ENCODE data around the gene WNT2B.
A peak's percentile ranks its signal among the peaks of the same experiment; 100 is the strongest.

The WNT2B gene

DNA sequence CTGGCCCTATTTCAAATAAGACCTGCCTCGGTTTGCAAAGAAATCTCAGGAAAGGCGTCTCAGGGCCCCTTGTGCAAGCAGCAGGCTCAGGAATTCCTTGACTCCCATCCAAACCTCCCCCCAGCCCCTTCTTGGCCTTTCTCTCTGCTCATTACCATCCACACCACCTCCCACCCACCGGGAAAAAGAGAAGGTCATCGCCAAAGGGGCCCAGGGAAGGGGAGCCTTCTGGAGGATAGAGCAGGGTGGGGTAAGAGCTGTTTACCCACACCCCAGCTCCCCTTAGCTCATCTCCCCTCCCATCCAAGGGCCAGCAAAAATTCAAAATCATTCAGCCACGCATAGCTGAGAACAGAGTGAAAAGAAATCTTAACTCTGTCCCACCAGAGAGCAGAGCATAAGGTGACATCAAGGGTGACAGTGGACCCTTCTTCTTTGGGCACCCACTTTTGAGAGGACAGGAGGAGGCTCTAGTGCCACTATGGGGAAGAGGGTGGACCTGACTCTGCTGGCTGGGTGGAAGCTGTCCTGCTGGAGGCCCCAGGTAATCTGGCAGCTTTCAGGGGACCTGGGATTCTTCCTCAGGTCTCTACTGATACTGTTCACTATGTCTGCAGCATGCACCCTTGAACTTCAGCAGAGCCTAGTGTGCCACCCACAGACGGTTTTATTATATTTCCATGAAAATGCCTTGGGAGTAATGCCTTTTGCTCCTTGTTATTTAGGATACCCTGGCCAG, 3.9 kb upstream of the WNT2B start:
- DNase-seq = no peak

DNA sequence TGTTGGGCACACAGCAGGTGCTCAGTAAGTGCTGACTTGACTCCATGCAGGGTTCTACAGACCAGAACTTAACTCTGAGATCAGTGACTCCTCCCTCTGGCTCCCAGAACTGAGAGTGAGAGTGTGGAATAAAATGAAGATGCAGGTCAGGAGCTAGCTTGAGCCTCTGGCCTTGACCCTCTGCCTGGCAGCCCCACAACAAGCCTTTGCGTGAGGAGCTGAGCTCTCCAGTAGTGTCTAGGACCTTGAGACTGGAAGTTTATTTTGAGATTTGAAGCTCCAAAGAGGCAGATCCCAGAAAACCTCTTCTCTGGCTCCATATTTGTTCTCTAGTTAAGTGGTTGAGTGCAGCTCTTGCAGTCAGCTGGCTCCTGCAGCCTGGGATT, 3.4 kb upstream of the WNT2B start:
- no peak for DNase-seq

DNA sequence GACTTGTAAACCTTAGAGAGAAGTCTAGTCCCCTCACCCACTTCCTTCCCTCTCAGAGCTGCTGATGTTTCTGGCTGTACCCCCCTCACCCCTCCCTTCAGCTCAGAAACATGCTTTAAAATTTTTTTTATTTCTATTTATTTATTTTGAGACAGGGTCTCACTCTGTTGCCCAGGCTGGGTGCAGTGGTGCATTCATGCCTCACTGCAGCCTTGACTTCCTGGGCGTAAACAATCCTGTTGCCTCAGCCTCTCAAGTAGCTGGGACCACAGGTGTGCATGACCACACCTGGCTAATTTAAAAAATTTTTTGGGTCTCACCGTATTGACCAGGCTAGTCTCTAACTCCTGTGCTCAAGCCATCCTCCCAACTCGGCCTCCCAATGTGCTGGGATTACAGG, 2.9 kb upstream of the WNT2B start:
- DNase-seq = no peak

DNA sequence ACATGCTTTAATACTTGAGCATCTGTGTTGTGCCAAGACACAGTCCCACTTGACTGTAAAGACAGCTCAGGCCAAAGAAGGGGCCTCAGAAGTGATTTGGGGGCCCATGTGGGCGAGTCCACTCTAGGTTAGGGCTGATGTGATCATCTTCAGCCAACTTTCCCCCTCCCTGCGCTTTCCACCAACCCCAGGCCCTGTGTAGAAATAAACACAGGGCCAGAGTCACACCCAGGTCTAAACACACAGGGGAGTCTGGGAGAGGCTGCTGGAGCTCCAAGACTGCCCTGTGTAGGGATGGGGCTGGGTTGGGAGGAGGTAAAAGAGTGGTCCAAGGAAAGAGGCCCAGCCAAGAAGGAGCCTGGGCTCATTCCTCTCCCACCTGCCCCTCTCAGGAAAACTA, 2.5 kb upstream of the WNT2B start:
- no peak for DNase-seq

DNA sequence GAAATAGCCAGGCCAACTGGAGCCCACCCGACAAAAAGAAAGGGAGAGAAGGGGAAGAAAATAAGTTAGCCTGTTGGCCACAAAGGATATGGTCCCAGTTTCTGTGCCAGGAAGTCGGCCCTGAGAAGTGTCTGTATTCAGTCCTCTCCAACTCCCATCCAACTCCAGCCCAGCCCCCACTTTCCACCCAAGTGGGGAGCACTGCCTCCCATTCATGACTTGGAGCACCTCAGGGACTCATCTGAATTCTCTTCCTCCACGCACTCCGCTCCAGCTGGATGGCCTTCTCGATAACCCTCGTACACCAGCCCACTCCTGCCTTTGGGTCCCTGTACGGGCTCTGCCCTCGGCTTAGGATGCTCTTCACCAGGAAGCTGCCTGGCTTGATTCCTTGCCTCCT, 2.0 kb upstream of the WNT2B start:
- DNase-seq = no peak

DNA sequence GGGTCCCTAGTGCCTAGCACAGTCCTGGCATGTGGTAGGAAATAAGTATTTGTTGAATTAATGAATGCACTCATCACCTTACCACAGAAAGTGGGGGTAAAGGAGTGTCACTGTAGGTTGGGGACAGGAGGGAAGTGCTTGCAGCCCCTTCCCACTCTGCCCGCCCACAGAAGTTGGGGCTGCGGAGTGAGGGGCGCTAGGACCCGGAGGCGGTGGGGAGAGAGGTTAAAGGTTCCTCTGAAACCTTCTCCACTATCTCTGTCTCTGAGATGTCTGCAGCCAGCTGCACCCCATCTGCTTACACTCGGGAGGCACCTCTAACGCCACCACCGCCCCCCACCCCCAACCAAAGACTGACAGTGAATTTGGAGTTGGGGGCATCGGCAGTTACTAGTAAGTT, 1.4 kb upstream of the WNT2B start:
- no peak for DNase-seq

DNA sequence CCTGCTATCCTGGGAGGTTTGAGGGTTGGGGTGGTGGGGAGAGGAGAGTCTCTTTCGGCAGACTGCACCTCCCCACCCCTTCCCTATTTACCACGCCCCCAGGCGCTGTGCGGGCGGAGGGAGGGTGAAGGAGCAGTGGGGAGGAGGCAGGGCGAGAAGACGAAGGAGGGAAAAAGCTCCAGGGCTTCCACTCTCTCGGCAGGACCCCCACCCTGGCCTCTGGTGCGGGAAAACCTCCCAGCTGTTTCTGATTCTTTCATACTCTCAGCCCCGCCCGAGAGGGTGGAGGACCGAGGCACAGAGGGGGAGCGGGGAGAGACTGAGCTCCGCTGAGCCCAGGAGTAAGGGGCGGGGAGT, 866 bp upstream of the WNT2B start:
- DNase-seq = peak in 3 of 56 donors; percentile 3 to 16 (median 15)

DNA sequence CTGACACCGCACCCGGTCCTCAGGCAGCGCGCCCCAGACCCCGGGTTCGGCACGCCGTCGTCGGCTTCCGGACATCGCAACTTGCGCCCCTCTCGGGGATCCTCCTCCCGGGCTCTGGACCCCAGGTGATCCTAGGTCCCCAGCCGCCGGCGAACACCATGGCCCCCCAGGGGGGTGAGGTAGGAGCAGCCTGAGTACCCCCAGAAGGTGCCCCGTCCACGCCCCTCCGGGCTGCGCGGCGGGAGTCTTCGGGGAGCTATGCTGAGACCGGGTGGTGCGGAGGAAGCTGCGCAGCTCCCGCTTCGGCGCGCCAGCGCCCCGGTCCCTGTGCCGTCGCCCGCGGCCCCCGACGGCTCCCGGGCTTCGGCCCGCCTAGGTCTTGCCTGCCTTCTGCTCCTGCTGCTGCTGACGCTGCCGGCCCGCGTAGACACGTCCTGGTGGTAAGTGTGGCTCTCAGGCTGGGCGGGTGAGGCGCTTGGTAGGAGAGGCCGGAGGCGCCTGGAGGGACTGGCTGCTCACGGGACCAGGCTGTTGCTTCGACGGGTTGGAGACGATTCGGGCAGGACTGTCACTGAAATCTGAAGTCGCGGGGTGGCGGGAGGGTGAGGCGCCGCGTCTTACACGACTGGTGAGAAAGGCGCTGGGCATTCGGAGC, 367 bp downstream of the WNT2B start:
- no peak for DNase-seq

DNA sequence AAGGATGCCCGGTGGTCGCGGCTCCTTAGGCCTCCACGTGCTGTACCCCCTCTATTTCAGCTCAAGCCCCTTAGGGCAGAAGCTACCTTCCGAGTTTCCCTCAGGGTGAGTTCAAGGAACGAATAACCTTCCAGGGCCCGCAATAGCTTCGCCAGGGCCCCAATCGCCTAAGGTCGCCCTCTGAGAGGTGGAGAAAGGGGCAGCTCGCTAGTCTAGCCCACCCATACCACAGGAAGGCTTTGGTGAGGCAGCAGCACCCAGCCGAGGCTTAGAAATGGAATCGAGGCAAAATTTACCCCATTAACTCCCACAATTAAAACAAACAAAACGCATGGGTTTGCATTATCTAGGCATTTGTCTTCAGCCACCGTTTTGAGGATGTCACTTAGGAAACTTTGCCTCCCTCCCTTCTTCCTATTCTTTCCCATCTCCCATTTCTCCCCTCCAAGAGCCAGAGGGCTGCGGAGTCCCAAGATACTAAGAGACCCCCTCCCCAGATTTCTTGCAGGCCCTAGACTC, 954 bp downstream of the WNT2B start:
- DNase-seq = no peak

DNA sequence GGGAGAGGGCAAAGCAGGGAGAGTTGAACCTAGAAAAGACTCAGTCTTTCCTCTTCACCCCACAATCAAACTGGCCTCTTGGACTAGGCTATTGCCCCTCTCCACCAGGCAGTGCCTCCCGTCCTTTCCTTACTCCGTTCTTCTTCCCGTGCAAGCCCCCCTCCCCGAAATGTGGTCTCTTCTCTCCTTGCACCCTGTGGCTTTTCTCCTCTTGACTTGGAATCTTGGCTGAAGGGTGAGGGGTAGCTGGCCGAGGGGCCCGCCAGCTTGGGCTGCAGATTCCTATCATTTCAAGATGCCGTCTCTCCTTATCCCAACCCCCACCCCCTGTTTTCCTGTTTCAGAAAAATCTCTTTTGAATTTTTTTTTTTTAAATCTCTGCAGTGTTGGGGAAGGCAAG, 1.6 kb downstream of the WNT2B start:
- DNase-seq = no peak

DNA sequence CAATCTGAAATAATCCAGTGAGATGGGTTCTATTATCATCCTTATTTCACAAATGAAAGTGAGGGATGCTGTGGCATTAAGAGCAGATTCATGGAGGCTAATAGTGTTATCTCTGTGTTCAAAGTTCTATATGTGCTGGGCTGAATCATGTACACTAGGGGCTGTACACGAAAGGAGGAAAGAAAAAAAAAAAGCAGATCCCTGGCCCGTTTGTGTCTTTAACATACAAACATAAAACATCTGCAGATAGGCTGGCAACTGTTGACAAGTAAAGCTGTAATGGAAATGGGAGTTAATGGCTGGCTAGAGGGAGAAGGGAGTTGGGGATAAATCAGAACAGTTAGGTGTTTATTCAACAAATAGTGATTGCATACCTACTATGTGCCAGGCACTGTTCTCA, 3.1 kb downstream of the WNT2B start:
- DNase-seq = no peak

DNA sequence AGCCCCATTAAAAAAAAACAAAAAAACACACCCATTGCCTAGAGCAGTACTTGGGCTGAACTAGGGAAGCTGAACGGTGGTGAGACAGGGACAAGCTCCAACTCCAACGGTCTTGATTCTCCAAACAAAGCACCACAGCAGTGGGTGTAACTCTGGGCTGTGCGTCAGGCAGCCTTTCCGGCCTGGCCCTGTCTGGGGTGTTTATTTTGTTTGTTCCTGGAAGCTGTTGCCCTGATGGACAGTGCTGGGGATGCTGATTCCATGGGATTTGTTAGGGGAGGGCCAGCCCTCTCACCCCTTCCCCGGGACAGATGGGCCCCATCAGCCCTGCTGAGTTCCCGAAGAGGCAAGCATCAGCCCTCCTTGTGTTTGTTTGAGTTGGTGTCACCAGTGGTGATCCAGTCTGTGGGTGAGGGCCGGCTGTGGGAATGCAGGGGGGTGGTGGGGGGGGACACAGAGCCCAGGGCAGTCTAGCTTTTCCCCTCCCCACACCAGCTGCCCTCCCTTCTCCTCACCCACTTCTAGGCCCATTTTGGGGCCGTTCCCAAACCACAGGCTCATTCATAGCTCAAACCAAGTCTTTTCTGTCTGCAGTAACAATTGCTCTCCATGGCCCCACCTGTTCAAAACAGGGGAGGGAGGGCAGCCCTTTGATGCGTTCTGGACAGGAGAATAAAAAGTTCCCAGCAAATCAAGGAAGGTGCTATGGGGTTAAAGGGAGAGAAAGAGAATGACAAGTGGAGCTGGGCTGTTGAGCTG, 4.5 kb downstream of the WNT2B start:
- DNase-seq = no peak

DNA sequence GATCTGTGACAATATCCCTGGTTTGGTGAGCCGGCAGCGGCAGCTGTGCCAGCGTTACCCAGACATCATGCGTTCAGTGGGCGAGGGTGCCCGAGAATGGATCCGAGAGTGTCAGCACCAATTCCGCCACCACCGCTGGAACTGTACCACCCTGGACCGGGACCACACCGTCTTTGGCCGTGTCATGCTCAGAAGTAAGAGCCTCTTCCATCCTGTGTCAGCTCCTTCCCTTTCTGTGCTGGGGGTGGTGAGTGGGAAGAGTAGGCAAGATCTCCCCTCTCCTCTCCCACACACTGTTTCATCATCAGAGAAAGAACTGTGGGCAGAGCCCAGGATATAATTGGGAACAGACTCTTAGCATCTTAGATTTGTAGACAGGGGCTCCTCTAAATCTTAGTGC, 6.1 kb downstream of the WNT2B start:
- peak in 9 of 56 donors; percentile 10 to 42 (median 23) for DNase-seq

DNA sequence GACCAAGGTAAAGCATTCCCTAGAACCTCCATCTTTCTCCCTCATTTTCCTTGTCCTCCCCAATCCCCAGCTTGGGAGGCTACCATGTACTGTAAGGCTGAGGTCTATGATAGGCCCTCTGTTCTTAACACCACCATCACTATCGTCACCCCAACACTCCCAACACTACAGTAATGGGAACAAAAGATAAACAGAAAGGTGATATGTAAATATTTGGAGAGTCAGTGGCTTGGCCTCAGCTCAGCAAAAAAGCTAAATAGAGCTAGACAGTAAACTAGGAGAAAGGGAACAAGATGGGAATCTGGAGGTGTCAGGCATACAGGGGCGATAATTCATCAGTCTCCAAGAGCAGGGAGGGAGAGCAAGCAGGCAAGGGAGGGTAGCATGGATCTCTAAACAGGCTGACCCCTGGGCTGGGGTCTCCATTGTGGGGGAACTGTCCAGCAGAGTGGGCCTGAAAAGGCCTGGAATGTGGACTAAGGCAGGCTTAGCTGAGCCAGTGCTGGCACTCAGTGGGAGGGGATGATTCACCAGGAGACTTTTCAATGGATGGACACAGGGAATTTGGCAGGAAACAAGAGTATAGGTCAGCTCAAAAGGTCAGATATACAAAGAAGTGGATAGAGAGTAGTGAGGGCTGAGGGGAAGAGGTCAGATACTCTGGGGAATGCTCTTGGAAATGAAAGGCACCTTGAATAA, 6.7 kb downstream of the WNT2B start:
- DNase-seq = no peak

DNA sequence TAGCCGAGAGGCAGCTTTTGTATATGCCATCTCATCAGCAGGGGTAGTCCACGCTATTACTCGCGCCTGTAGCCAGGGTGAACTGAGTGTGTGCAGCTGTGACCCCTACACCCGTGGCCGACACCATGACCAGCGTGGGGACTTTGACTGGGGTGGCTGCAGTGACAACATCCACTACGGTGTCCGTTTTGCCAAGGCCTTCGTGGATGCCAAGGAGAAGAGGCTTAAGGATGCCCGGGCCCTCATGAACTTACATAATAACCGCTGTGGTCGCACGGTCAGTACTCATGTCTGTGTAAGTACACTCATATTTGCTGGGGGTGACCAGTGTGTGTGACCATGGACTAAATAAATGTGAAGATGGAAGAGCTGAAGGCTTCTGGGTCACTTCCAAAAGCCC, 7.4 kb downstream of the WNT2B start:
- no peak for DNase-seq

DNA sequence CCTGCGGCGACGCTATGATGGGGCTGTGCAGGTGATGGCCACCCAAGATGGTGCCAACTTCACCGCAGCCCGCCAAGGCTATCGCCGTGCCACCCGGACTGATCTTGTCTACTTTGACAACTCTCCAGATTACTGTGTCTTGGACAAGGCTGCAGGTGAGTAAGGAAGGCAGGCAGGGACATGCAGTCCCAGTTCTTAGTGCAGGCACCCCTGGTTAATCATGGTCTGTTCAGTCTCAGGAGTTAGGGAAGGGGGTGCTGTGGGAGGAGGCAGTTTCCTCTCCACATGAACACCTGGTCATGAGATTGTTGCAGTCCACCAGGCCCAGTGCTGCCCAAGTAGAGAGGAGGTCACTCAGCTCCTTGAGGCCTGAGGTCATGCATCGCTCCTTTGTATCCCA, 8.5 kb downstream of the WNT2B start:
- no peak for DNase-seq

DNA sequence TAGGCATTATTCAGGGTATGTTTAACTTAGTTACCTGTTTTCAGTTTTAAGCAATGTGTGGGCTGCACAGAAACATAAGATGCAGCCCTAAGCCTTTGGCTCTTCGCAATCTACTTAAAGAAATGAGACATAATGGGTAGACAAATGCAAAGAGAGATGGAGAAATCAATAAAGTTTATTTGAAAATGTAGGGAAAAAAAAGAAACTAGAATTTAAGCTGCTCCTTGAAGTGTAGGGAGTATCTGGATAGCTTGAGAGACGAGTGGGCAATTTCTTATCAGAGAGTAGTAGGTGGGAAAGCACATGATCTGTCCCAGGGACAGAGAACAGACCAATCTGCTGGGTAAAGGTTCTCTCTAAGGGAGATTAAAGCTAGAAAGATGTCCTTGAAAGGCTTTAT, 8.9 kb downstream of the WNT2B start:
- DNase-seq = no peak

DNA sequence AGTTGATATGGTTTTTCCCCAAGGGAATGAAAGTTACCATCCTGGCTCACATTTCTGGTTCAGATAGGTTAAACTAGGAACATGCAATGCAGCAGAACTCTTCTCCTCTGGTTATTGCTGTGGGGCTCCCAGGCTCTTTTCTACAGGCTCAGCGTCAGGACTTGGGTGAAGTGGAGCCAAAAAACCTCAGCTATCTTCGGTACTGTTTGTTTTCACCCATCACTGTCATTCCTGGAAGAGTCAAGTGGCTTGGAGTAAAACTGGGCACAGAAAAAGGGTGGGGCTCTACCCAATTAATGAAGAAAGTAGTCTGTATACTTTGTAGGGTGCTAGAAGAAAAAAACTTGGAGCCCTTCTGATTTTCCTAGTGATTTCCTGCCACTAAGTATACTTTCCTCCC, 9.4 kb downstream of the WNT2B start:
- no peak for DNase-seq

DNA sequence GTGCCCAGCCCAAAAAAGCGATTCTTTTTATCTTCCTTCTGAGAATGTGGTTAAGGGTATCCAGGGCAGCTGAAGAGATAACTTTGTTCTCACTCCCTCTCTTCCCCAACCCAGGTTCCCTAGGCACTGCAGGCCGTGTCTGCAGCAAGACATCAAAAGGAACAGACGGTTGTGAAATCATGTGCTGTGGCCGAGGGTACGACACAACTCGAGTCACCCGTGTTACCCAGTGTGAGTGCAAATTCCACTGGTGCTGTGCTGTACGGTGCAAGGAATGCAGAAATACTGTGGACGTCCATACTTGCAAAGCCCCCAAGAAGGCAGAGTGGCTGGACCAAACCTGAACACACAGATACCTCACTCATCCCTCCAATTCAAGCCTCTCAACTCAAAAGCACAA, 11.4 kb downstream of the WNT2B start:
- no peak for DNase-seq

DNA sequence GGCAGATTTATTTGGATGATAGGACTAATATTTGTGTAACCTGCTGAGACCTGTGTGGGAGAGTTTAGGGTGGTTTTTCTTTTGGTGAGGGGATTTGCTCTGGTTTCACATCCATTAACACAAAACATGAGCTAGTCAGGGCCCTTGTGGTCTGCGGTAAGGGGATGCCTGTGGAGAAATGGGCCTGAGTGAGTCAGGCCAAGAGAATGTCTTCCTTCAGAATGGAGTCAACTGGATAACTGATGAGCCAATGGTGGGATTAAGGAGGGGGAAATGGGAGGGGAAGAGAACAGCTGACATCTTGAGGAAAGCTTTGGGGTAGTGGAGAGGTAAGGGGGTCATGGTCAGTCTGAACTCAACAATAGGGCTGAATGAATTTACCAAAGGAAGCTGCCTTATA, 13.9 kb downstream of the WNT2B start:
- DNase-seq = no peak

DNA sequence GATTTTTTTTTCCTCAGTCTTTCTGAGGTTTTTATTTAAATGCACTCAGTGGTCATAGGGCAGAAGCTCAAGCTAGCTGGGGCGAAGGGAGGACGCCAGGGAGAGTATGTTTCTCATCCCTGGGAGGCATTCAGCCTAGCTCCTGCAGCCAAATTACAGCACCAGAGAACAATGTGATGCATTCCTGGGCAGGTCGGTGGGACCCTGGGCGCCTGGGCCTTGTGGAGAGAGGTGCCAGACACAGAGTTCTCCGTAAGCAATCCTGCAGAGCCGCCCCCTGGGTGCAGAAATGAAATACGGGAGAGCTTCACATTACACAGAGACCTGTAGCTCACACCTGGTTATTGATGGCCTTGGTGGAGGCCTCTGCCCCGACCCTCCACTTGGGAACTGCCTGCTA, 15.5 kb downstream of the WNT2B start:
- no peak for DNase-seq

DNA sequence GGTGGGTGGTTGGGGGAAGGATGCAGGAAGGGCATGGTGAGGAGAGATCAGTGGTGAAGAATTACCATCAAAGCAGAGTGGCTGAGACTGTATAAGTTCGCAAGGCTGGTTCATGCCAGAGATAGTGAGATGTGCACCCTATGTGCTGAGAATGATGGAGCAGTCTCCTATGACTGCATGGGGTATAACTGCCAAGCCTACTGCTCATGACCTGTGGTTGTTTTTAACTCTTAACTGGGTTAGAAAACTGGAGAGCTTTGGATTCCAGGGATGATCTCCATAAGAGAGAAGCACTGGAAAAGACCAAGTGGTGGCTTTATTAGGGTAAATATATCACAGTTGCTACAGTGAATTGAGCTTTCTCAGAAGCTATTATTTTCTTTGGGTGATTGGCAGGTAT, 16.2 kb downstream of the WNT2B start:
- DNase-seq = no peak

Measured in nucleus accumbens (tissue), 56 donors.